RKO (cell line): Measurements from ENCODE around the gene B9D1.

Experiments used
- DNase-seq: peaks from one replicate; pipeline ENCODE4 v3.0.0-alpha.2; 2016; ENCODE audit warnings: low spot score

B9D1 gene

GRCh38 chr17:19376811-19377210 is 14.3 kb upstream of the B9D1 start:
- DNase-seq, result no peak

GRCh38 chr17:19375732-19376131 is 13.2 kb upstream of the B9D1 start:
- DNase-seq, result no peak

- no peak for DNase-seq
Observed at GRCh38 chr17:19374136-19374535, 11.6 kb upstream of the B9D1 start.

- DNase-seq, result no peak
Observed at GRCh38 chr17:19372866-19373504, 10.5 kb upstream of the B9D1 start.

- DNase-seq, result no peak
Observed at GRCh38 chr17:19372439-19372838, 9.9 kb upstream of the B9D1 start.

- no peak for DNase-seq
Observed at GRCh38 chr17:19372011-19372370, 9.5 kb upstream of the B9D1 start.

- DNase-seq, result no peak
Observed at GRCh38 chr17:19371259-19372010, 8.9 kb upstream of the B9D1 start.

- no peak for DNase-seq
Observed at GRCh38 chr17:19370493-19370960, 8.0 kb upstream of the B9D1 start.

- no peak for DNase-seq
Observed at GRCh38 chr17:19369846-19370492, 7.4 kb upstream of the B9D1 start.

GRCh38 chr17:19369107-19369778 is 6.7 kb upstream of the B9D1 start:
- no peak for DNase-seq

- no peak for DNase-seq
Observed at GRCh38 chr17:19368229-19368628, 5.7 kb upstream of the B9D1 start.

- no peak for DNase-seq
Observed at GRCh38 chr17:19366637-19366972, 4.1 kb upstream of the B9D1 start.

- no peak for DNase-seq
Observed at GRCh38 chr17:19365833-19366636, 3.5 kb upstream of the B9D1 start.

- DNase-seq, result no peak
Observed at GRCh38 chr17:19365499-19365817, 2.9 kb upstream of the B9D1 start.

GRCh38 chr17:19364699-19365498 is 2.4 kb upstream of the B9D1 start:
- DNase-seq, result no peak

- DNase-seq, result no peak
Observed at GRCh38 chr17:19363460-19364035, 1.0 kb upstream of the B9D1 start.

GRCh38 chr17:19363114-19363438 is 553 bp upstream of the B9D1 start:
- no peak for DNase-seq

GRCh38 chr17:19361944-19362276 is 613 bp downstream of the B9D1 start:
- no peak for DNase-seq

- DNase-seq, result peak; percentile 48
Observed at GRCh38 chr17:19361326-19361725, 1.2 kb downstream of the B9D1 start.

GRCh38 chr17:19360772-19361171 is 1.8 kb downstream of the B9D1 start:
- no peak for DNase-seq

GRCh38 chr17:19359856-19360255 is 2.7 kb downstream of the B9D1 start:
- no peak for DNase-seq
